SJCRH30 (cell line): ENCODE results near the gene NXPH1. TPM values are rescaled to one million over a fixed set of nuclear protein-coding genes. Genes with fewer than 3 reads are reported as not detected.

ENCODE experiments used
- total RNA-seq: library from RNA; depleted of rRNA; stranded (reverse); fragments of >200 nt; shearing (Covaris generic); gene quantifications from 2 replicates; pipeline ENCODE4 v1.2.3, GENCODE V29; 2014; rRNA removed

NXPH1 gene
- total RNA-seq, 1 experiment from 2014 or later, result not detected

Other genes with a start within 250 kb of the NXPH1 start
- not detected in 2 replicates for gene ICA1, start 171.4 kb upstream of the NXPH1 start, total RNA-seq